B cell (primary cell): ENCODE results near the gene HARBI1. TPM values are rescaled to one million over a fixed set of nuclear protein-coding genes. Genes with fewer than 3 reads are reported as not detected.

Source experiments
- ATAC-seq: fragments of 200-7000 bp; cut with Tn5 transposase; one replicate; pipeline ENCODE4 v1.10.0; 2021; ENCODE audit warnings: low read depth, mild to moderate bottlenecking, moderate number of reproducible peaks, moderate library complexity
- CTCF ChIA-PET: fragments of 350-600 bp; sonication (Branson Sonifier 250); formaldehyde crosslinking; loops from one replicate; lab custom pipeline; 2021; ENCODE audit warnings: antibody characterized with exemption, inconsistent platforms; lab: Charles Lee
- POLR2A ChIA-PET: fragments of 350-600 bp; sonication (Branson Sonifier 250); formaldehyde crosslinking; loops from one replicate; lab custom pipeline; 2021; ENCODE audit warnings: antibody characterized with exemption; lab: Charles Lee
- DNase-seq: peaks from one replicate; pipeline ENCODE4 v3.0.0; 2013
- H2AFZ ChIP-seq: 2 replicates; pipeline ENCODE4 v1.6.1; 2012; ENCODE audit warnings: mild to moderate bottlenecking, low read depth, low read length; ENCODE audit not compliant: insufficient read depth, poor library complexity, severe bottlenecking
- H3K27ac ChIP-seq, 2 donors: 1 replicate in 1 of 2; 2 replicates in 1 of 2; pipeline ENCODE4 v1.5.1; 2012 to 2013; ENCODE audit warnings: low read length in 2 of 2, mild to moderate bottlenecking in 2 of 2, moderate library complexity in 1 of 2
- H3K27me3 ChIP-seq, 4 experiments: fragments of 200-600 bp in 1 of 4; sonication (generic) in 1 of 4; replicated peaks in 1 of 4; 1 replicate in 2 of 4; 2 replicates in 2 of 4; pipeline versions ENCODE4 v1.6.1 to v1.7.0; 2013 to 2016; ENCODE audit warnings: low read length in 3 of 4, mild to moderate bottlenecking in 2 of 4, mixed read lengths in 1 of 4, moderate library complexity in 1 of 4; ENCODE audit not compliant: insufficient read depth in 4 of 4, control insufficient read depth in 3 of 4; ENCODE audit errors: control extremely low read depth in 1 of 4
- H3K36me3 ChIP-seq, 2 experiments: replicated peaks in 1 of 2; 1 replicate in 1 of 2; 2 replicates in 1 of 2; pipeline versions ENCODE4 v1.6.1 to v1.7.1; 2013; ENCODE audit warnings: low read length in 1 of 2; ENCODE audit not compliant: insufficient read depth in 2 of 2, control insufficient read depth in 1 of 2; ENCODE audit errors: control extremely low read depth in 1 of 2, extremely low read depth in 1 of 2
- H3K4me1 ChIP-seq, 2 donors: fragments of 200-600 bp in 1 of 2; sonication (generic) in 1 of 2; 1 replicate in 1 of 2; 2 replicates in 1 of 2; pipeline versions ENCODE4 v1.5.1 to v1.6.1; 2013 to 2017; ENCODE audit warnings: low read length in 2 of 2; ENCODE audit not compliant: control insufficient read depth in 2 of 2, insufficient read depth in 2 of 2
- H3K4me2 ChIP-seq: replicated peaks from 2 replicates; pipeline ENCODE3; 2012; ENCODE audit warnings: mild to moderate bottlenecking, low read depth, low read length; ENCODE audit not compliant: poor library complexity, severe bottlenecking
- H3K4me3 ChIP-seq, 5 experiments: fragments of 200-600 bp in 1 of 5; sonication (generic) in 1 of 5; 1 replicate in 3 of 5; 2 replicates in 2 of 5; pipeline versions ENCODE4 v1.5.1 to v1.7.0; 2011 to 2016; ENCODE audit warnings: low read length in 4 of 5, mild to moderate bottlenecking in 4 of 5, low read depth in 2 of 5, control low read depth in 1 of 5, moderate library complexity in 1 of 5; ENCODE audit not compliant: insufficient read depth in 1 of 5; ENCODE audit errors: control extremely low read depth in 1 of 5, extremely low read depth in 1 of 5
- H3K79me2 ChIP-seq: fragments of 200-600 bp; sonication (generic); one replicate; pipeline ENCODE4 v1.6.0; 2016; ENCODE audit warnings: low read length; ENCODE audit not compliant: control insufficient read depth, insufficient read depth
- H3K9ac ChIP-seq: fragments of 200-600 bp; sonication (generic); 2 replicates; pipeline ENCODE4 v1.6.1; 2017; ENCODE audit warnings: mild to moderate bottlenecking, low read length, moderate library complexity
- H3K9me3 ChIP-seq, 3 donors: one replicate each; pipeline versions ENCODE4 v1.6.1 to v1.7.1; 2013; ENCODE audit warnings: low read length in 2 of 3; ENCODE audit not compliant: control insufficient read depth in 2 of 3, insufficient read depth in 1 of 3; ENCODE audit errors: control extremely low read depth in 1 of 3
- H4K20me1 ChIP-seq: 2 replicates; pipeline ENCODE4 v1.6.0; 2012; ENCODE audit warnings: mild to moderate bottlenecking, low read length; ENCODE audit not compliant: insufficient read depth, control insufficient read depth, poor library complexity, severe bottlenecking
- H3K27ac Mint-ChIP-seq: one replicate; pipeline ENCODE4 v1.8.0; 2021; ENCODE audit warnings: mixed read lengths
- H3K27me3 Mint-ChIP-seq: one replicate; pipeline ENCODE4 v1.8.0; 2021; ENCODE audit warnings: mixed read lengths
- H3K4me1 Mint-ChIP-seq: one replicate; pipeline ENCODE4 v1.8.0; 2021; ENCODE audit warnings: mixed read lengths
- H3K4me3 Mint-ChIP-seq: one replicate; pipeline ENCODE4 v1.8.0; 2021; ENCODE audit warnings: mixed read lengths
- H3K9me3 Mint-ChIP-seq: one replicate; pipeline ENCODE4 v1.8.0; 2022; ENCODE audit warnings: mixed read lengths; ENCODE audit not compliant: insufficient read depth
- CTCF ChIP-seq: fragments of 200-600 bp; IDR thresholded peaks from one replicate; pipeline ENCODE4 v1.8.0; 2022; ENCODE audit warnings: antibody characterized with exemption, mild to moderate bottlenecking
- EZH2 ChIP-seq: IDR thresholded peaks from 2 replicates; pipeline ENCODE4 v1.6.1; 2012; ENCODE audit warnings: borderline replicate concordance, low read depth, mild to moderate bottlenecking, moderate library complexity, low read length; ENCODE audit not compliant: insufficient read depth, poor library complexity, severe bottlenecking
- WGBS: methylation state at CpG from one replicate; pipeline ENCODE4 v1.1.5; 2013; ENCODE audit warnings: missing lambda C conversion rate; ENCODE audit not compliant: insufficient coverage; 5-methylcytosine and 5-hydroxymethylcytosine counted together
- intact Hi-C: fragments of 100-400 bp; cut with micrococcal nuclease; formaldehyde crosslinking; loops from one replicate; pipeline ENCODE4 v1.10.0; 2022
- polyA plus RNA-seq: library from polyadenylated mRNA; depleted of rRNA; stranded (reverse); fragments of >200 nt; gene quantifications from 2 replicates; pipeline ENCODE4 v1.2.3, GENCODE V29; 2012
- total RNA-seq, 2 donors: library from RNA; stranded (reverse); fragments of 120-200 nt in 1 of 2; gene quantifications; 1 replicate in 1 of 2; 2 replicates in 1 of 2; pipeline versions ENCODE4 v1.2.3 to v1.2.4, GENCODE V29; 2013 to 2022

Gene HARBI1
- total and polyA plus RNA-seq, 2 donors (not counting 1 experiment from before 2014, with no cell fraction given): 7.7 to 8.0 TPM

- intact Hi-C loops: no loop called here
- ChIA-PET CTCF (interaction anchor here (0.7 kb wide), 1 partner anchor 9 kb away, joined by 3 read pairs; no protein-coding TSS in a partner anchor), POLR2A (no interaction called here)
- peaks cover 12% of the 10 kb centered on the region in 2 donors for H3K4me1 ChIP-seq
- H3K27ac ChIP-seq: no peak overlapping the region
- no peaks in the 10 kb centered on the region for H3K27me3 Mint-ChIP-seq
- no peak overlapping the region for H3K27ac Mint-ChIP-seq
- no peaks in the 10 kb centered on the region for H3K9me3 ChIP-seq
- peaks cover 24% of the 10 kb centered on the region for H3K4me1 Mint-ChIP-seq
- H4K20me1 ChIP-seq: peaks cover 23% of the 10 kb centered on the region
- peaks cover 96% of the 10 kb centered on the region for H3K79me2 ChIP-seq
- no peak overlapping the region for H3K9ac ChIP-seq
- H3K4me3 ChIP-seq: no peak overlapping the region
- no peak overlapping the region for H3K4me3 Mint-ChIP-seq
- no peak overlapping the region for H3K4me2 ChIP-seq
- 100% methylated on average over 1 of the region's 7 CpGs for WGBS
- no peaks in the 10 kb centered on the region for H3K36me3 ChIP-seq
- ATAC-seq (no peak), DNase-seq (no peak)
- H3K9me3 Mint-ChIP-seq: no peaks in the 10 kb centered on the region
- no peak overlapping the region for H2AFZ ChIP-seq
- H3K27me3 ChIP-seq: no peaks in the 10 kb centered on the region
- TF ChIP-seq CTCF: no peak
- no peak for TF ChIP-seq EZH2
Observed at GRCh38 chr11:46565232-46565840, 51.7 kb downstream of the HARBI1 start.

GRCh38 chr11:46564459-46564858 is 52.6 kb downstream of the HARBI1 start:
- DNase-seq (no peak), ATAC-seq (no peak)
- Histone ChIP-seq H3K27me3 (no peaks in the 10 kb centered on the region), H3K27ac (no peak overlapping the region), H4K20me1 (peaks cover 18% of the 10 kb centered on the region), H2AFZ (no peak overlapping the region), H3K9me3 (no peaks in the 10 kb centered on the region), H3K79me2 (peaks cover 95% of the 10 kb centered on the region), H3K36me3 (no peaks in the 10 kb centered on the region), H3K4me3 (no peak overlapping the region), H3K9ac (no peak overlapping the region), H3K4me2 (no peak overlapping the region), H3K4me1 (peaks cover 17 to 18% of the 10 kb centered on the region in 2 donors)
- ChIA-PET POLR2A (no interaction called here), CTCF (no interaction called here)
- H3K4me3 Mint-ChIP-seq: no peak overlapping the region
- intact Hi-C loops: no loop called here
- no peaks in the 10 kb centered on the region for H3K9me3 Mint-ChIP-seq
- WGBS: no CpG with 5 or more reads among the region's 1 CpG
- no peak overlapping the region for H3K27ac Mint-ChIP-seq
- no peaks in the 10 kb centered on the region for H3K27me3 Mint-ChIP-seq
- peaks cover 31% of the 10 kb centered on the region for H3K4me1 Mint-ChIP-seq
- TF ChIP-seq CTCF (no peak), EZH2 (no peak)
